ENCODE data around the gene ERP44.
"Not testable (repeated sequence)": the region's sequence is repeated elsewhere in the genome, so short reads cannot be mapped to it uniquely, and the experiment has no call there.

Gene ERP44

GRCh38 chr9:100098887-100099721, at the start of gene ERP44, which contains the start of gene INVS:
TSS of gene ERP44 (minus strand) at chr9:100099000. CDS start at chr9:100098840, 160 bp downstream.
TSS of gene INVS (plus strand) at chr9:100099243. CDS start at chr9:100104522, 5,279 bp downstream.
- in situ Hi-C loops (cut with HindIII; ENCODE audit: low pct_ligation_motif_present, low pct_unique_long_range_greater_than_20kb, low sequenced_read_pairs), result no loop called here
- peak; percentile 99 for DNase-seq

- DNase-seq; in situ Hi-C loops (cut with HindIII; ENCODE audit: low pct_ligation_motif_present, low pct_unique_long_range_greater_than_20kb, low sequenced_read_pairs): not testable (repeated sequence)
Observed at GRCh38 chr9:100145976-100146375, 47.2 kb upstream of the ERP44 start.

DNA sequence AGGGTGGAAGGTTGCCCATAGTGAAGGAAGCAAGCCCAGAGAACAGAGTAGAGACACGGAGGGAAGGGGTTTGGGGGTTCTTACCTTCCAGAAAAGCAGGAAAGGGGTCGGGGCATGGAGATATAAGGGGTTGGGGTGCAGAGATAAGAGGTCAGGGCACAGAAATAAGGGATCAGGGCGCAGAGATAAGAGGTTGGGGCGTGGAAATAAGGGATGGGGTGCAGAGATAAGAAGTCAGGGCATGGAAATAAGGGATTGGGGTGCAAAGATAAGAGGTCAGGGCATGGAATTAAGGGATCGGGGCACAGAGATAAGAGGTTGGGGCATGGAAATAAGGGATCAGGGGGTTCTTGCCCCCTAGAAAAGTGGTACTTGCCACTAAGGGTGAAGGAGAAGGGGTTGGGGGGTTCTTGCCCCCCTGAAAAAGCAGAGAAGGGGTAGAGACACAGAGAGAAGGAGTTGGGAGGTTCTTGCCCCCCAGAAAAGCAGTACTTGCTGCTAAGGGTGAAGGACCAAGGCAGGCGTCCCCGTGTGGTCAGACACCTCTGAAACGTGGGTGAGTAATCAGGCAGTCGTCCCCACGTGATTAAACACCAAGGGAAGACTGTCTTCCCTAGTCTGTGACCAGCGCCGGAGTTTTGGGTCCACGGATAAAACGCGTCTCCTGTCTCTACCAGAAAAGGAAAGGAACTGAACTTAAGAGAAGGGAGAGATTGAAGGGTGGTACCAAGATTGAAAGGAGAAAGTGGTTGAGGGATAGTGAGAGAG, 46.6 kb upstream of the ERP44 start:
- in situ Hi-C loops (cut with HindIII; ENCODE audit: low pct_ligation_motif_present, low pct_unique_long_range_greater_than_20kb, low sequenced_read_pairs); DNase-seq: not testable (repeated sequence)

GRCh38 chr9:100141862-100142261, 43.1 kb upstream of the ERP44 start:
- DNase-seq; in situ Hi-C loops (cut with HindIII; ENCODE audit: low pct_ligation_motif_present, low pct_unique_long_range_greater_than_20kb, low sequenced_read_pairs): not testable (repeated sequence)

- DNase-seq; in situ Hi-C loops (cut with HindIII; ENCODE audit: low pct_ligation_motif_present, low pct_unique_long_range_greater_than_20kb, low sequenced_read_pairs): not testable (repeated sequence)
Observed at GRCh38 chr9:100140303-100140702, 41.5 kb upstream of the ERP44 start.

DNA sequence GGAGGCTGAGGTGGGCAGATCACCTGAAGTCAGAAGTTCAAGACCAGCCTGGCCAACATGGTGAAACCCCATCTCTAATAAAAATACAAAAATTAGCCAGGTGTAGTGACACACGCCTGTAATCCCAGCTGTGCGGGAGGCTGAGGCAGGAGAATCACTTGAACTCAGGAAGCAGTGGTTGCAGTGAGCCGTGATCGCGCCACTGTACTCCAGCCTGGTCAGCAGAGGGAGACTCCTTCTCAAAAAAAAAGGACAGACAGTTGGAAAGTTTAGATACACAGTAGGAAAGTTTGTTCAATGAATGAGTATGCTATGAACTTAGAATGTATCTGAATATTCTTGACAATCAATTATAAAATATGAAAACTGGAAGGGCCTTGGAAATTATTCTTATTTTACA, 38.0 kb upstream of the ERP44 start:
- DNase-seq, result peak; percentile 11
- in situ Hi-C loops (cut with HindIII; ENCODE audit: low pct_ligation_motif_present, low pct_unique_long_range_greater_than_20kb, low sequenced_read_pairs), result not testable (repeated sequence)

- no peak for DNase-seq
- in situ Hi-C loops (cut with HindIII; ENCODE audit: low pct_ligation_motif_present, low pct_unique_long_range_greater_than_20kb, low sequenced_read_pairs), result no loop called here
Observed at GRCh38 chr9:100134731-100135130, 35.9 kb upstream of the ERP44 start.

GRCh38 chr9:100131875-100132430, 33.2 kb upstream of the ERP44 start:
- DNase-seq, result no peak
- in situ Hi-C loops (cut with HindIII; ENCODE audit: low pct_ligation_motif_present, low pct_unique_long_range_greater_than_20kb, low sequenced_read_pairs), result no loop called here

- in situ Hi-C loops (cut with HindIII; ENCODE audit: low pct_ligation_motif_present, low pct_unique_long_range_greater_than_20kb, low sequenced_read_pairs), result no loop called here
- DNase-seq, result no peak
Observed at GRCh38 chr9:100131216-100131615, 32.4 kb upstream of the ERP44 start.

DNA sequence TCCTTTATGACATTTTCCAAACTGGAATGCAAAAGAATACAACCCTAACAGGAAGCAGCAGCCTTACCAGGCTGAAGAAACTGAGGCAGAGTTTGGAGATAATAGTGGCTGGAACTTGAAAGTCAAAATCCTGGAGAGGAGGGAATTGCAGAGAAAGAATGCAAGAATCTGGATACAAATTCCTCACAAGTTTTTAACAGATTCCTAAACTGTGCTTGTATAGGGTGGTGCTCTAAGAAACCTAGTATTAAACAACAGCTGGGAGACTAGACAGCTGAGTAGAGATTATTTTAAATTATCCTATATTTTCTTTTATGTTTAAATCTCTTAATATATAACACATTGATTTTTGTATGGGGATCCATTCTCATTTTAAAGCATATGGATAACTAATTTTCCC, 31.0 kb upstream of the ERP44 start:
- DNase-seq, result no peak
- in situ Hi-C loops (cut with HindIII; ENCODE audit: low pct_ligation_motif_present, low pct_unique_long_range_greater_than_20kb, low sequenced_read_pairs), result no loop called here

GRCh38 chr9:100126423-100126822, 27.6 kb upstream of the ERP44 start:
- in situ Hi-C loops (cut with HindIII; ENCODE audit: low pct_ligation_motif_present, low pct_unique_long_range_greater_than_20kb, low sequenced_read_pairs), result no loop called here
- DNase-seq, result no peak

GRCh38 chr9:100125910-100126309, 27.1 kb upstream of the ERP44 start:
- DNase-seq, result no peak
- in situ Hi-C loops (cut with HindIII; ENCODE audit: low pct_ligation_motif_present, low pct_unique_long_range_greater_than_20kb, low sequenced_read_pairs), result no loop called here

DNA sequence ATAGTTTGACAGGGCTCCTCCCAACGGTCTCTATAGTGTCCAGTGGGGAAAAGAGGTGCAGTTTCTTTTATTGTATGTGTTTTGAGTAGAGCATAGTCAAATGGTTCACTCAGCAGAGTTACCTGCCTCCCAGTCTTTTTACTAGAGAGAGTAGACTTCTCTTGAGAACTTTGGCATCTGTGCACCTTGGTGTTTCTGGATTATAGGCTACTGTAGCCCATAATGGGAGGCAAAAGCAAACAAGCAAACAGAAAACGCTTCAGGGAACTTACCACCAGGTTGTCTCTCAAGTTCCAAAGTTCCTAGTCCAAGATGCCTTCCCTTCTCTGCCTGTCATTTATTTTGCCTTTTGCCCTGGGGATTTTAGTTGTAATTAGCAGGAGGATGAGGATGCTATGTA, 26.4 kb upstream of the ERP44 start:
- in situ Hi-C loops (cut with HindIII; ENCODE audit: low pct_ligation_motif_present, low pct_unique_long_range_greater_than_20kb, low sequenced_read_pairs), result no loop called here
- DNase-seq, result no peak

- DNase-seq, result no peak
- in situ Hi-C loops (cut with HindIII; ENCODE audit: low pct_ligation_motif_present, low pct_unique_long_range_greater_than_20kb, low sequenced_read_pairs), result no loop called here
Observed at GRCh38 chr9:100120286-100120685, 21.5 kb upstream of the ERP44 start.

DNA sequence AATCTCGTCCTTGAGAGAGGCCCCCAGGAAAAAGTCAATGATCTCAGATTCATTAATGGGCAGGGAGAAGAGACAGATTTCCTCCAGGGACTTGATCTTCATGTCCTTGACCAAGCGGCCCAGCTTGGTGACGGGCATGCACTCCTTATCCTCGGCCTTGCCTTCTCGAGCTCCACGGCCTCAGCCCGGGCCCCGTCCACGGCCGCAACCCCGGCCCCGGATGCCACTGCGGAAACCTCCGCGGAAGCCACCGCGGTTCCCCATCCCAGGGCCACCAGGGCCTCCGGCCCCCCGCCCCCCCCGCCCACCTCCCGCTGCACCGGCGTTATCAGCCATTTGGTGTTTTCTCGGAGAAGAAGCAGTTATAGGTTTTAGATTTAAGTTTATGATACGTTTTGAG, 18.5 kb upstream of the ERP44 start:
- in situ Hi-C loops (cut with HindIII; ENCODE audit: low pct_ligation_motif_present, low pct_unique_long_range_greater_than_20kb, low sequenced_read_pairs), result no loop called here
- DNase-seq, result no peak

DNA sequence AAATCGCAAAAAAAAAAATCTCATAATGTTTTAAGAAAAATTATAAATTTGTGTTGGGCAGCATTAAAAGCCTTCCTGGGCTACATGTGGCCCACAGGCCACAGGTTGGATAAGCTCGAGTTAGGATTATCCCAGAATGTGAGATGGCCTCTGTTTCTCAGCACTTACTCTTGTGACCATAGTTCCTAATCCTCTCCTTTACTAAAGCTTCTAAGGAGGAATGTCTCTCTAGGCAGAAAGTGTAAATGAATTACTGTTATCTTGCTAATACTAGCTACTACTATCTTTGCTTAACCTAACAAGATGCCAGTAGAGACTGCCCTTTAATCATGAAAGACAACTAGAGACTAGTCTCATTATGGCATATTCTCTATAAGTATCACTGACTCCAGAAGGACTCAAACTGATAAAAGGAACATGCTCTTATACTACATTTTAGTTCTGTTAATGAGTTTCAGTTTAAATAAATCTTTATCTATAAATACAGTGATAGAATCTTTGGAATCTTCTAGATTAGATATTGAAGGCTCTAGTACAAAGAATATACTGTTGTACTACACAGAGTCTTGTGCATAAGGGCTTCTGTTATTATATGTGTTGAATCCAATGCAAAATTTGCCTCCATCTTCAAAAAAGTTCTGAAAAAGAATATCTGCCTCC, 14.0 kb upstream of the ERP44 start:
- no peak for DNase-seq
- in situ Hi-C loops (cut with HindIII; ENCODE audit: low pct_ligation_motif_present, low pct_unique_long_range_greater_than_20kb, low sequenced_read_pairs), result no loop called here

- DNase-seq, result peak; percentile 89
- in situ Hi-C loops (cut with HindIII; ENCODE audit: low pct_ligation_motif_present, low pct_unique_long_range_greater_than_20kb, low sequenced_read_pairs), result no loop called here
Observed at GRCh38 chr9:100111235-100111634, 12.4 kb upstream of the ERP44 start.

DNA sequence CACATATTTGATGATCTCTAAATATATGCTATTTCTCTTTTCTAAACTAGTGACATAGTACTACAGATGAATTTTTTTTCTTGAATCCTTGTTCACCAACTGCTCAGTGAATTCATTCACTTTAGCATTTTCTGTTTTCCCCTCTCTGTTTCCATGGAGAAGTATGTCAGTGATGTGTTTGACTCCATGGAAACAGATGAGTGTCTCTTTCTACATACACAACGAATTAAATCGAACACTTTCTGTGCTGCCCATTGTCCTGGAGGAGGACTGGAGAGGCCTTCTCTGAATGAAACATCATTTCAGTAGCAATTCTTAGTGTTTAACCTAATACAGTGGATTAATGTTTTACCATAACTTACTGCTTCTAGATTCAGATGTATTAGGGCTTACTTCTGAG, 9.8 kb upstream of the ERP44 start:
- in situ Hi-C loops (cut with HindIII; ENCODE audit: low pct_ligation_motif_present, low pct_unique_long_range_greater_than_20kb, low sequenced_read_pairs), result no loop called here

DNA sequence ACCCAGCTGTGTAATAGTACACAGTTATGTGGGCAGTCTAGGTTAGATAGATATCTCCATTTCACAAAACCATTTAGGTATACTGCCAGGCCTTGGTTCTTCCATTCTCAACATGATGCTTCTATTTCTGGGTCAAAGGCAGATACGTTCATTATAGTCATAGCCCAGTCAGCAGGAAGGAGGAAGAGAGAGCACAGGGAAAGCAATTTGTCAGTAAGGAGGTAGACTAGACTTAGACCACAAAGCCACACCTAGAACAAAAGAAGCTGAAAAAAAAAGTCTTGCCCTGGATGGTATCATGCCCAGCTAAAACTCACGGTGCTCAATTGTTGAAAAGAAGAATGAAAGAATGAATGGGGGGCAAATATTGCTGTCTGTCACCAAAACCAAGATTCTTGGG, 7.8 kb upstream of the ERP44 start:
- no peak for DNase-seq
- in situ Hi-C loops (cut with HindIII; ENCODE audit: low pct_ligation_motif_present, low pct_unique_long_range_greater_than_20kb, low sequenced_read_pairs), result no loop called here

More for the DNA sequence above, 9.8 kb upstream of the ERP44 start:
- peak; percentile 23 for DNase-seq

Measured in ACHN (cell line).